GM23248 (cell line): ENCODE results near the gene KRTAP16-1.

Source experiments
- EZH2 ChIP-seq: fragments of 200-600 bp; sonication (generic); IDR thresholded peaks from 2 replicates; pipeline ENCODE4 v1.6.1; 2018; ENCODE audit warnings: antibody characterized with exemption, mild to moderate bottlenecking; ENCODE audit not compliant: insufficient read depth, poor library complexity, severe bottlenecking
- EZH2phosphoT487 ChIP-seq: fragments of 200-600 bp; sonication (generic); IDR thresholded peaks from 2 replicates; pipeline ENCODE4 v1.6.1; 2018; ENCODE audit warnings: antibody characterized with exemption, moderate library complexity, mild to moderate bottlenecking, low read depth; ENCODE audit not compliant: insufficient read depth

- TF ChIP-seq EZH2 = no peak
- no peak for TF ChIP-seq EZH2phosphoT487
Measured at GRCh38 chr17:41326173-41327145, 17.4 kb upstream of the KRTAP16-1 start.
